IMR-90 (cell line): Measurements from ENCODE around the gene SLC16A5. TPM values are rescaled to one million over a fixed set of nuclear protein-coding genes. Genes with fewer than 3 reads are reported as not detected.

ENCODE experiments used
- ATAC-seq: fragments of 200-7000 bp; cut with Tn5 transposase; 2 replicates; pipeline ENCODE4 v1.9.1; 2020; ENCODE audit warnings: low read depth, mild to moderate bottlenecking, moderate library complexity
- BruUV-seq: library from RNA; stranded (reverse); fragments of 400-500 nt; replicated peaks from 2 replicates; lab custom pipeline; 2021; lab: Mats Ljungman, UMichigan
- CTCF ChIA-PET: fragments of 300-600 bp; formaldehyde crosslinking; extraction: SDS; loops from one replicate; lab custom pipeline; 2021; ENCODE audit warnings: antibody characterized with exemption; lab: Yijun Ruan, JAX
- POLR2A ChIA-PET: fragments of 300-600 bp; sonication (Branson Sonifier 250); formaldehyde crosslinking; loops from one replicate; lab custom pipeline; 2022; ENCODE audit warnings: antibody characterized with exemption; ENCODE audit not compliant: unreplicated experiment; lab: Charles Lee
- DNase-seq: peaks from one replicate; pipeline ENCODE4 v3.0.0; 2013
- H2AFZ ChIP-seq: replicated peaks from 2 replicates; pipeline ENCODE3; 2013; ENCODE audit warnings: low read length, mild to moderate bottlenecking; ENCODE audit not compliant: poor library complexity
- H2AK5ac ChIP-seq: 2 replicates; pipeline ENCODE4 v1.6.1; 2013; ENCODE audit warnings: low read depth, low read length, inconsistent platforms
- H2AK9ac ChIP-seq: replicated peaks from 2 replicates; pipeline ENCODE3; 2013; ENCODE audit warnings: mild to moderate bottlenecking, low read depth, low read length, moderate library complexity; ENCODE audit not compliant: poor library complexity
- H2BK120ac ChIP-seq: 2 replicates; pipeline ENCODE4 v1.6.1; 2013; ENCODE audit warnings: low read depth, low read length, inconsistent platforms
- H2BK15ac ChIP-seq: 3 replicates; pipeline ENCODE4 v1.6.1; 2013; ENCODE audit warnings: low read depth, low read length, inconsistent platforms
- H2BK20ac ChIP-seq: 2 replicates; pipeline ENCODE4 v1.6.1; 2013; ENCODE audit warnings: low read depth, mild to moderate bottlenecking, inconsistent platforms, low read length, moderate library complexity
- H2BK5ac ChIP-seq: 2 replicates; pipeline ENCODE4 v1.6.1; 2013; ENCODE audit warnings: mild to moderate bottlenecking, low read depth, low read length, inconsistent platforms; ENCODE audit not compliant: poor library complexity, severe bottlenecking
- H3K14ac ChIP-seq: replicated peaks from 2 replicates; pipeline ENCODE4 v1.6.1; 2013; ENCODE audit warnings: low read depth, low read length, inconsistent platforms
- H3K18ac ChIP-seq: 2 replicates; pipeline ENCODE4 v1.6.1; 2013; ENCODE audit warnings: low read depth, low read length, control low read depth
- H3K23ac ChIP-seq: 2 replicates; pipeline ENCODE4 v1.6.1; 2013; ENCODE audit warnings: low read depth, low read length, inconsistent platforms
- H3K27ac ChIP-seq: 2 replicates; pipeline ENCODE4 v1.5.1; 2013; ENCODE audit warnings: mild to moderate bottlenecking, control low read depth, low read length; ENCODE audit not compliant: insufficient read depth
- H3K27me3 ChIP-seq: 2 replicates; pipeline ENCODE4 v1.6.1; 2013; ENCODE audit warnings: low read length; ENCODE audit not compliant: control insufficient read depth, insufficient read depth
- H3K36me3 ChIP-seq: 2 replicates; pipeline ENCODE4 v1.6.1; 2013; ENCODE audit warnings: low read length, mixed read lengths; ENCODE audit not compliant: control insufficient read depth, insufficient read depth
- H3K4ac ChIP-seq: 2 replicates; pipeline ENCODE4 v1.6.1; 2013; ENCODE audit warnings: low read depth, low read length, inconsistent platforms
- H3K4me1 ChIP-seq: 2 replicates; pipeline ENCODE4 v1.6.1; 2013; ENCODE audit warnings: low read length, mixed read lengths; ENCODE audit not compliant: control insufficient read depth, insufficient read depth
- H3K4me2 ChIP-seq: 2 replicates; pipeline ENCODE4 v1.6.1; 2013; ENCODE audit warnings: low read depth, mild to moderate bottlenecking, control low read depth, low read length, moderate library complexity
- H3K4me3 ChIP-seq: 2 replicates; pipeline ENCODE4 v1.5.1; 2013; ENCODE audit warnings: low read depth, mild to moderate bottlenecking, control low read depth, low read length, moderate library complexity; ENCODE audit not compliant: insufficient read depth
- H3K56ac ChIP-seq: 2 replicates; pipeline ENCODE4 v1.6.1; 2013; ENCODE audit warnings: low read length, inconsistent platforms; ENCODE audit not compliant: insufficient read depth; ENCODE audit errors: extremely low read depth
- H3K79me1 ChIP-seq, 2 experiments: 2 replicates each; pipeline ENCODE4 v1.6.1; 2013; ENCODE audit warnings: low read length in 2 of 2, inconsistent platforms in 1 of 2, low read depth in 1 of 2
- H3K9ac ChIP-seq: 2 replicates; pipeline ENCODE4 v1.6.1; 2013; ENCODE audit warnings: low read depth, low read length, control low read depth
- H3K9me1 ChIP-seq: 2 replicates; pipeline ENCODE4 v1.6.1; 2013; ENCODE audit warnings: low read length, inconsistent platforms; ENCODE audit not compliant: insufficient read depth
- H3K9me3 ChIP-seq: 2 replicates; pipeline ENCODE4 v1.6.1; 2013; ENCODE audit warnings: low read length; ENCODE audit not compliant: control insufficient read depth, insufficient read depth
- H4K20me1 ChIP-seq: 2 replicates; pipeline ENCODE4 v1.6.1; 2013; ENCODE audit warnings: low read length, inconsistent platforms; ENCODE audit not compliant: insufficient read depth
- H4K5ac ChIP-seq: 2 replicates; pipeline ENCODE4 v1.6.1; 2013; ENCODE audit warnings: mild to moderate bottlenecking, low read depth, low read length, control low read depth
- H4K8ac ChIP-seq, 2 experiments: 2 replicates each; pipeline ENCODE4 v1.6.1; 2013; ENCODE audit warnings: low read depth in 2 of 2, low read length in 2 of 2, control low read depth in 1 of 2, inconsistent platforms in 1 of 2
- H4K91ac ChIP-seq: 2 replicates; pipeline ENCODE4 v1.6.1; 2013; ENCODE audit warnings: low read depth, low read length, inconsistent platforms; ENCODE audit not compliant: insufficient read depth
- BHLHE40 ChIP-seq: fragments of 150-350 bp; IDR thresholded peaks from 2 replicates; pipeline ENCODE4 v1.6.1; 2016; ENCODE audit warnings: mild to moderate bottlenecking, low read depth, low read length
- CEBPB ChIP-seq: IDR thresholded peaks from 2 replicates; pipeline ENCODE4 v1.6.1; 2012; ENCODE audit warnings: low read depth, low read length, improper control_type of control experiment
- CHD1 ChIP-seq: IDR thresholded peaks from 2 replicates; pipeline ENCODE4 v1.6.1; 2012; ENCODE audit warnings: low read depth, low read length, improper control_type of control experiment
- FOS ChIP-seq: fragments of 150-350 bp; IDR thresholded peaks from 2 replicates; pipeline ENCODE4 v1.6.1; 2016; ENCODE audit warnings: low read depth, low read length
- MAFK ChIP-seq: IDR thresholded peaks from 2 replicates; pipeline ENCODE4 v1.6.1; 2012; ENCODE audit warnings: low read depth, low read length, improper control_type of control experiment
- NFE2L2 ChIP-seq: fragments of 150-350 bp; IDR thresholded peaks from 2 replicates; pipeline ENCODE4 v1.6.1; 2016; ENCODE audit warnings: low read depth, mild to moderate bottlenecking, low read length
- RCOR1 ChIP-seq: IDR thresholded peaks from 2 replicates; pipeline ENCODE4 v1.6.1; 2012; ENCODE audit warnings: mild to moderate bottlenecking, low read length, improper control_type of control experiment; ENCODE audit not compliant: insufficient replicate concordance
- RFX5 ChIP-seq: IDR thresholded peaks from 2 replicates; pipeline ENCODE4 v1.8.0; 2012; ENCODE audit warnings: low read depth, mild to moderate bottlenecking, low read length, moderate library complexity
- SMC3 ChIP-seq: fragments of 150-350 bp; IDR thresholded peaks from 2 replicates; pipeline ENCODE4 v1.6.1; 2016; ENCODE audit warnings: low read depth, mild to moderate bottlenecking, antibody characterized with exemption, low read length, moderate library complexity
- WGBS, 2 experiments: methylation state at CpG; one replicate each; pipeline versions ENCODE4 v1.1.5 to v1.1.7; 2013; ENCODE audit warnings: missing lambda C conversion rate in 2 of 2; ENCODE audit not compliant: insufficient read length in 1 of 2; ENCODE audit errors: extremely low coverage in 2 of 2; 5-methylcytosine and 5-hydroxymethylcytosine counted together
- dilution Hi-C: fragments of 300-500 bp; cut with HindIII; formaldehyde crosslinking; loops from one replicate; pipeline ENCODE4 v1.14.3; 2018; ENCODE audit warnings: low sequenced_read_pairs; ENCODE audit not compliant: unreplicated experiment
- in situ Hi-C: fragments of 300-500 bp; cut with MboI; formaldehyde crosslinking; loops from 3 replicates; pipeline ENCODE4 v1.14.3; 2019; ENCODE audit warnings: low sequenced_read_pairs, inconsistent platforms, mixed read lengths
- intact Hi-C: fragments of 100-400 bp; cut with micrococcal nuclease; formaldehyde crosslinking; loops from 2 replicates; pipeline ENCODE4 v1.10.0; 2022
- polyA plus RNA-seq, 3 experiments: library from polyadenylated mRNA; depleted of rRNA; stranded (reverse); fragments of >200 nt; gene quantifications; 2 replicates each; pipeline ENCODE4 v1.2.3, GENCODE V29; 2012; ENCODE audit warnings: low replicate concordance in 1 of 3
- total RNA-seq: library from RNA; depleted of rRNA; stranded (reverse); fragments of >200 nt; gene quantifications from 2 replicates; pipeline ENCODE4 v1.2.3, GENCODE V29; 2012

The SLC16A5 gene
- total and polyA plus RNA-seq, 2 of the 4 experiments (the other 2 are of a cell fraction): 1.8 to 7.1 TPM

- Histone ChIP-seq H4K8ac (no peak overlapping the region), H3K4me2 (no peak overlapping the region), H3K9me1 (no peaks in the 10 kb centered on the region), H4K5ac (no peak overlapping the region), H3K4me3 (no peak overlapping the region), H2BK15ac (no peak overlapping the region), H3K36me3 (peaks cover 6% of the 10 kb centered on the region), H3K9me3 (no peaks in the 10 kb centered on the region), H3K27me3 (peaks cover under 1% of the 10 kb centered on the region; the same call in 1 of the 2 replicates), H2AK5ac (no peak overlapping the region), H2AFZ (no peak overlapping the region), H4K91ac (no peak overlapping the region), H3K4me1 (0 out of 2 replicates have a peak, but pooled peaks cover under 1% of the 10 kb centered on the region), H2BK20ac (no peak overlapping the region), H3K79me1 (no peaks in the 10 kb centered on the region), H3K14ac (no peak overlapping the region), H3K56ac (no peak overlapping the region), H3K4ac (no peak overlapping the region), H3K27ac (no peak overlapping the region), H2BK120ac (no peak overlapping the region), H4K20me1 (no peaks in the 10 kb centered on the region; the same call in 1 of the 2 replicates), H3K18ac (no peak overlapping the region), H2BK5ac (no peak overlapping the region), H3K23ac (no peak overlapping the region), H3K9ac (no peak overlapping the region), H2AK9ac (peak overlapping the region; percentile 55)
- DNase-seq: no peak
- ChIA-PET POLR2A (no interaction called here), CTCF (interaction anchor here (1.6 to 2.8 kb wide), 2 partner anchors 10 to 19 kb away, joined by 3 to 17 read pairs; no protein-coding TSS in a partner anchor)
- TF ChIP-seq FOS (no peak), RCOR1 (no peak), CHD1 (no peak), MAFK (no peak), BHLHE40 (no peak), NFE2L2 (no peak), CEBPB (no peak), SMC3 (no peak), RFX5 (no peak)
- BruUV-seq: no TSS peak
- ATAC-seq: no peak
- in situ Hi-C loops (no loop called here), intact Hi-C loops (no loop called here), dilution Hi-C loops (no loop called here)
- 90% methylated on average over 8 of the region's 14 CpGs; no CpG with 5 or more reads in 1 of the 2 experiments for WGBS, 2 experiments
These were observed 16.1 kb downstream of the SLC16A5 start for GRCh38 chr17:75103601-75104554.
